Stimulated activated memory B cell treated with anti-CD40 and anti-IgM and Interleukin-4, amounts not matched to agents 10 μg/mL and 1 μg/mL and 100 μg/mL, for 72 hours (primary cell): ENCODE results near the gene TEKT5.
"Not testable (repeated sequence)": the region's sequence is repeated elsewhere in the genome, so short reads cannot be mapped to it uniquely, and the experiment has no call there.

Experiments
- ATAC-seq: fragments of 150-1000 bp; cut with Tn5 transposase; 2 replicates; pipeline ENCODE4 v1.10.0; 2021
- H3K27ac Mint-ChIP-seq: one replicate; pipeline ENCODE4 v1.8.0; 2022; ENCODE audit warnings: mild to moderate bottlenecking, mixed read lengths
- H3K27me3 Mint-ChIP-seq: one replicate; pipeline ENCODE4 v1.8.0; 2022; ENCODE audit warnings: mixed read lengths
- H3K36me3 Mint-ChIP-seq: one replicate; pipeline ENCODE4 v1.8.0; 2022; ENCODE audit warnings: mixed read lengths
- H3K4me1 Mint-ChIP-seq: one replicate; pipeline ENCODE4 v1.8.0; 2022; ENCODE audit warnings: mixed read lengths
- H3K4me3 Mint-ChIP-seq: one replicate; pipeline ENCODE4 v1.8.0; 2022; ENCODE audit warnings: mild to moderate bottlenecking, moderate library complexity, mixed read lengths
- H3K9me3 Mint-ChIP-seq: one replicate; pipeline ENCODE4 v1.8.0; 2022; ENCODE audit warnings: mixed read lengths

The TEKT5 gene

GRCh38 chr16:10637337-10638037, 57.2 kb downstream of the TEKT5 start:
- H3K36me3 Mint-ChIP-seq: no peaks in the 10 kb centered on the region
- peaks cover 47% of the 10 kb centered on the region for H3K27me3 Mint-ChIP-seq
- no peak overlapping the region for H3K27ac Mint-ChIP-seq
- ATAC-seq: no peak
- H3K4me3 Mint-ChIP-seq: no peak overlapping the region
- no peaks in the 10 kb centered on the region for H3K4me1 Mint-ChIP-seq
- peaks cover 8% of the 10 kb centered on the region for H3K9me3 Mint-ChIP-seq

GRCh38 chr16:10635365-10636021, 59.2 kb downstream of the TEKT5 start:
- ATAC-seq: peak; percentile 24
- Mint-ChIP-seq H3K27me3 (peaks cover 55% of the 10 kb centered on the region), H3K36me3 (no peaks in the 10 kb centered on the region), H3K9me3 (peaks cover 5% of the 10 kb centered on the region), H3K4me3 (no peak overlapping the region), H3K4me1 (no peaks in the 10 kb centered on the region), H3K27ac (no peak overlapping the region)

- not testable (repeated sequence) for H3K4me1 Mint-ChIP-seq, ATAC-seq, H3K36me3 Mint-ChIP-seq, H3K9me3 Mint-ChIP-seq, H3K4me3 Mint-ChIP-seq, H3K27ac Mint-ChIP-seq
- peaks cover 42% of the 10 kb centered on the region for H3K27me3 Mint-ChIP-seq
Measured at GRCh38 chr16:10633429-10633828, 61.3 kb downstream of the TEKT5 start.

- peaks cover 5% of the 10 kb centered on the region for H3K9me3 Mint-ChIP-seq
- H3K4me1 Mint-ChIP-seq: no peaks in the 10 kb centered on the region
- H3K27ac Mint-ChIP-seq: no peak overlapping the region
- ATAC-seq: no peak
- no peaks in the 10 kb centered on the region for H3K36me3 Mint-ChIP-seq
- H3K4me3 Mint-ChIP-seq: no peak overlapping the region
- H3K27me3 Mint-ChIP-seq: peaks cover 57% of the 10 kb centered on the region
Measured at GRCh38 chr16:10631886-10632285, 62.8 kb downstream of the TEKT5 start.

GRCh38 chr16:10629592-10629963, 65.2 kb downstream of the TEKT5 start:
- Mint-ChIP-seq H3K4me1 (no peaks in the 10 kb centered on the region), H3K9me3 (peaks cover 5% of the 10 kb centered on the region)
- no peak for ATAC-seq

GRCh38 chr16:10625595-10626357, 69.0 kb downstream of the TEKT5 start:
- H3K4me3 Mint-ChIP-seq: no peak overlapping the region
- ATAC-seq: no peak
- peaks cover 28% of the 10 kb centered on the region for H3K27me3 Mint-ChIP-seq
- no peak overlapping the region for H3K27ac Mint-ChIP-seq
- no peaks in the 10 kb centered on the region for H3K4me1 Mint-ChIP-seq
- no peaks in the 10 kb centered on the region for H3K36me3 Mint-ChIP-seq
- peaks cover 3% of the 10 kb centered on the region for H3K9me3 Mint-ChIP-seq

More at GRCh38 chr16:10629592-10629963, 65.2 kb downstream of the TEKT5 start:
- Mint-ChIP-seq H3K27me3 (peaks cover 53% of the 10 kb centered on the region), H3K27ac (no peak overlapping the region), H3K36me3 (no peaks in the 10 kb centered on the region), H3K4me3 (no peak overlapping the region)

- Mint-ChIP-seq H3K27ac (no peak overlapping the region), H3K9me3 (peaks cover 3% of the 10 kb centered on the region), H3K4me1 (peaks cover 8% of the 10 kb centered on the region), H3K27me3 (peaks cover 34% of the 10 kb centered on the region), H3K36me3 (no peaks in the 10 kb centered on the region), H3K4me3 (no peak overlapping the region)
- ATAC-seq: no peak
Measured at GRCh38 chr16:10624527-10624926, 70.2 kb downstream of the TEKT5 start.

- Mint-ChIP-seq H3K27me3 (peaks cover 46% of the 10 kb centered on the region), H3K27ac (no peak overlapping the region), H3K4me1 (peaks cover 14% of the 10 kb centered on the region), H3K4me3 (no peak overlapping the region), H3K9me3 (peaks cover 3% of the 10 kb centered on the region), H3K36me3 (no peaks in the 10 kb centered on the region)
- no peak for ATAC-seq
Measured at GRCh38 chr16:10623059-10623458, 71.7 kb downstream of the TEKT5 start.

- H3K36me3 Mint-ChIP-seq: no peaks in the 10 kb centered on the region
- H3K27me3 Mint-ChIP-seq: peaks cover 46% of the 10 kb centered on the region
- H3K4me1 Mint-ChIP-seq: peaks cover 14% of the 10 kb centered on the region
- H3K27ac Mint-ChIP-seq: no peak overlapping the region
- H3K9me3 Mint-ChIP-seq: peaks cover 3% of the 10 kb centered on the region
- no peak overlapping the region for H3K4me3 Mint-ChIP-seq
- peak; percentile 31 for ATAC-seq
Measured at GRCh38 chr16:10622036-10622921, 72.5 kb downstream of the TEKT5 start.

GRCh38 chr16:10621216-10621949, 73.3 kb downstream of the TEKT5 start:
- H3K27ac Mint-ChIP-seq: not testable (repeated sequence)
- H3K4me1 Mint-ChIP-seq: peaks cover 14% of the 10 kb centered on the region

GRCh38 chr16:10620120-10620519, 74.6 kb downstream of the TEKT5 start:
- H3K4me1 Mint-ChIP-seq: peaks cover 14% of the 10 kb centered on the region
- peaks cover 3% of the 10 kb centered on the region for H3K9me3 Mint-ChIP-seq

More at GRCh38 chr16:10621216-10621949, 73.3 kb downstream of the TEKT5 start:
- H3K36me3 Mint-ChIP-seq, H3K4me3 Mint-ChIP-seq, ATAC-seq, H3K9me3 Mint-ChIP-seq: not testable (repeated sequence)
- peaks cover 46% of the 10 kb centered on the region for H3K27me3 Mint-ChIP-seq

GRCh38 chr16:10619271-10619849, 75.4 kb downstream of the TEKT5 start:
- no peaks in the 10 kb centered on the region for H3K36me3 Mint-ChIP-seq
- H3K27ac Mint-ChIP-seq: no peak overlapping the region
- H3K4me3 Mint-ChIP-seq: peak overlapping the region; percentile 14
- peaks cover 38% of the 10 kb centered on the region for H3K27me3 Mint-ChIP-seq
- H3K9me3 Mint-ChIP-seq: no peaks in the 10 kb centered on the region
- peaks cover 15% of the 10 kb centered on the region for H3K4me1 Mint-ChIP-seq
- ATAC-seq: peak; percentile 49

More at GRCh38 chr16:10620120-10620519, 74.6 kb downstream of the TEKT5 start:
- H3K36me3 Mint-ChIP-seq: no peaks in the 10 kb centered on the region
- no peak overlapping the region for H3K27ac Mint-ChIP-seq
- ATAC-seq: no peak
- peaks cover 45% of the 10 kb centered on the region for H3K27me3 Mint-ChIP-seq
- H3K4me3 Mint-ChIP-seq: no peak overlapping the region

GRCh38 chr16:10618710-10619209, 76.0 kb downstream of the TEKT5 start:
- Mint-ChIP-seq H3K4me1 (peaks cover 21% of the 10 kb centered on the region), H3K27me3 (peaks cover 36% of the 10 kb centered on the region), H3K36me3 (no peaks in the 10 kb centered on the region), H3K4me3 (peak overlapping the region; percentile 8), H3K27ac (no peak overlapping the region), H3K9me3 (no peaks in the 10 kb centered on the region)
- no peak for ATAC-seq
